K562 (cell line): Measurements from ENCODE around the gene HEATR1. TPM values are rescaled to one million over a fixed set of nuclear protein-coding genes. Genes with fewer than 3 reads are reported as not detected.

Experiments used
- ATF7 ChIP-seq: fragments of 450-650 bp; IDR thresholded peaks from 2 replicates; pipeline ENCODE4 v1.7.1; 2014; ENCODE audit warnings: mild to moderate bottlenecking, moderate library complexity
- C11orf30 ChIP-seq: fragments of 450-650 bp; IDR thresholded peaks from 2 replicates; pipeline ENCODE4 v1.6.1; 2016; ENCODE audit warnings: low read depth, mild to moderate bottlenecking
- CREBBP ChIP-seq: IDR thresholded peaks from one replicate; pipeline ENCODE4 v1.6.1; 2012; ENCODE audit warnings: low read depth, mild to moderate bottlenecking, control low read depth, inconsistent platforms, low read length
- CTBP1 ChIP-seq: fragments of 450-650 bp; IDR thresholded peaks from 2 replicates; pipeline ENCODE4 v1.6.1; 2016; ENCODE audit warnings: borderline replicate concordance
- ETS1 ChIP-seq: conservative IDR thresholded peaks from 2 replicates; pipeline ENCODE4 v1.6.1; 2011; ENCODE audit warnings: low read depth, mild to moderate bottlenecking, low read length; ENCODE audit not compliant: control insufficient read depth
- MED1 ChIP-seq: sonication (generic); formaldehyde crosslinking; IDR thresholded peaks from 2 replicates; pipeline ENCODE4 v1.8.1; 2023; ENCODE audit warnings: missing genetic modification reagents, borderline replicate concordance
- SFPQ ChIP-seq: fragments of 200-400 bp; formaldehyde crosslinking; IDR thresholded peaks from 2 replicates; pipeline ENCODE4 v1.6.1; 2017; ENCODE audit warnings: mild to moderate bottlenecking, low read depth, low read length, moderate library complexity
- SMAD4 ChIP-seq: fragments of 250-450 bp; sonication (Bioruptor Pico); conservative IDR thresholded peaks from 2 replicates; pipeline ENCODE4 v1.8.0; 2021; ENCODE audit warnings: inconsistent platforms, mild to moderate bottlenecking, moderate library complexity
- SPI1 ChIP-seq: IDR thresholded peaks from 2 replicates; pipeline ENCODE4 v1.6.1; 2011; ENCODE audit warnings: low read depth, low read length, control low read depth, borderline replicate concordance
- TAF15 ChIP-seq: fragments of 200-400 bp; formaldehyde crosslinking; IDR thresholded peaks from 2 replicates; pipeline ENCODE4 v1.6.1; 2017; ENCODE audit warnings: mild to moderate bottlenecking, low read depth, low read length, moderate library complexity
- TEAD2 ChIP-seq: fragments of 450-650 bp; IDR thresholded peaks from 2 replicates; pipeline ENCODE4 v1.6.1; 2016; ENCODE audit warnings: missing genetic modification characterization, control low read depth, missing compliant biosample characterization
- ZBTB11 ChIP-seq, 3 experiments: fragments of 200-800 bp in 1 of 3; fragments of 250-450 bp in 1 of 3; fragments of 450-650 bp in 1 of 3; sonication (Bioruptor Pico) in 1 of 3; sonication (Bioruptor generic) in 1 of 3; formaldehyde crosslinking in 1 of 3; IDR thresholded peaks; 2 replicates each; pipeline versions ENCODE4 v1.6.1 to v1.8.0; 2016 to 2022; ENCODE audit warnings: mild to moderate bottlenecking in 2 of 3, missing genetic modification characterization in 2 of 3, missing compliant biosample characterization in 1 of 3, moderate library complexity in 1 of 3
- ZMIZ1 ChIP-seq, 2 experiments: fragments of 150-350 bp in 1 of 2; IDR thresholded peaks; 2 replicates each; pipeline ENCODE4 v1.6.1; 2012 to 2016; ENCODE audit warnings: low read depth in 2 of 2, low read length in 2 of 2, mild to moderate bottlenecking in 1 of 2, moderate library complexity in 1 of 2
- ZNF512 ChIP-seq: IDR thresholded peaks from 2 replicates; pipeline ENCODE4 v1.6.1; 2016; ENCODE audit warnings: missing genetic modification characterization, missing compliant biosample characterization
- ZSCAN29 ChIP-seq: fragments of 450-650 bp; IDR thresholded peaks from 2 replicates; pipeline ENCODE4 v1.6.1; 2017
- polyA plus RNA-seq, 8 experiments: library from polyadenylated mRNA; depleted of rRNA in 4 of 8; stranded (reverse) in 5 of 8; unstranded in 3 of 8; fragments of >200 nt; fragmentation: Nextera tagmentation in 2 of 8; fragmentation: Illumina TruSeq in 1 of 8; extraction: Ambion mirVana in 2 of 8; extraction: Trizol in 1 of 8; gene quantifications; 2 replicates each; pipeline versions ENCODE4 v1.2.1 to v1.2.3, GENCODE V29; 2011 to 2014; ENCODE audit warnings: inconsistent platforms in 1 of 8, missing spikeins in 1 of 8
- total RNA-seq, 7 experiments: library from RNA; depleted of rRNA in 6 of 7; stranded (reverse); fragments of >200 nt in 6 of 7; fragmentation: Illumina TruSeq in 2 of 7; extraction: Trizol in 2 of 7; gene quantifications; 2 replicates each; pipeline versions ENCODE4 v1.2.1 to v1.2.3, GENCODE V29; 2011 to 2021; ENCODE audit warnings: low replicate concordance in 1 of 7

Gene HEATR1
- total and polyA plus RNA-seq, 9 of the 15 experiments (the other 6 are each of a cell fraction or from before 2014, with no cell fraction given) = 28.3 to 108 (median 50.9) TPM

GRCh38 chr1:236523704-236524141, 80.6 kb downstream of the HEATR1 start, which contains the start of gene LGALS8 (continued):
- peak in 2 of 3 experiments; percentile 0 to 69; a peak in 1 of 6 replicates for TF ChIP-seq ZBTB11 (CRISPR knock-in tag; IDR thresholded peaks at IDR 0.05)
- TF ChIP-seq CTBP1 = no peak
- no peak for TF ChIP-seq TEAD2 (tag)
- TF ChIP-seq SFPQ = no peak
- no peak for TF ChIP-seq C11orf30
- no peak for TF ChIP-seq ZMIZ1 (IDR thresholded peaks at IDR 0.05; ENCODE audit: low read depth in 2 of 2, low read length in 2 of 2)
- no peak for TF ChIP-seq TAF15
- peak; percentile 53; the same call in 1 of the 2 replicates for TF ChIP-seq ATF7
- no peak for TF ChIP-seq MED1
- no peak for TF ChIP-seq ZSCAN29
- no peak for TF ChIP-seq ZNF512 (tag)
- peak; percentile 2; the same call in 1 of the 2 replicates for TF ChIP-seq ETS1
- TF ChIP-seq CREBBP = no peak
- TF ChIP-seq SMAD4 (CRISPR knock-in tag) = peak; percentile 85
- TF ChIP-seq SPI1 = 0 out of 2 replicates have a peak, but pooled peaks have one; percentile 43
